ENCODE data around the gene FOCAD.
"Not testable (repeated sequence)": the region's sequence is repeated elsewhere in the genome, so short reads cannot be mapped to it uniquely, and the experiment has no call there.

The FOCAD gene

GRCh38 chr9:20973246-20973947, 289.3 kb downstream of the FOCAD start:
- not testable (repeated sequence) for DNase-seq (ENCODE audit: low spot score)

- not testable (repeated sequence) for DNase-seq (ENCODE audit: low spot score)
Measured at GRCh38 chr9:20974191-20974938, 290.3 kb downstream of the FOCAD start.

- no peak for DNase-seq (ENCODE audit: low spot score)
Measured at GRCh38 chr9:20978249-20978648, 294.2 kb downstream of the FOCAD start.

- no peak for DNase-seq (ENCODE audit: low spot score)
Measured at GRCh38 chr9:20980832-20981455, 296.9 kb downstream of the FOCAD start.

- DNase-seq (ENCODE audit: low spot score): no peak
Measured at GRCh38 chr9:20981486-20981885, 297.4 kb downstream of the FOCAD start.

- no peak for DNase-seq (ENCODE audit: low spot score)
Measured at GRCh38 chr9:20984506-20984905, 300.4 kb downstream of the FOCAD start.

GRCh38 chr9:20985851-20986600, 302.0 kb downstream of the FOCAD start:
- DNase-seq (ENCODE audit: low spot score): no peak

GRCh38 chr9:20987521-20987920, 303.5 kb downstream of the FOCAD start:
- no peak for DNase-seq (ENCODE audit: low spot score)

- no peak for DNase-seq (ENCODE audit: low spot score)
Measured at GRCh38 chr9:20988061-20988460, 304.0 kb downstream of the FOCAD start.

- no peak for DNase-seq (ENCODE audit: low spot score)
Measured at GRCh38 chr9:20988671-20989315, 304.7 kb downstream of the FOCAD start.

GRCh38 chr9:20989923-20990341, 305.9 kb downstream of the FOCAD start:
- no peak for DNase-seq (ENCODE audit: low spot score)

- DNase-seq (ENCODE audit: low spot score): no peak
Measured at GRCh38 chr9:20990867-20991266, 306.8 kb downstream of the FOCAD start.

GRCh38 chr9:20994486-20994885, 310.4 kb downstream of the FOCAD start:
- no peak for DNase-seq (ENCODE audit: low spot score)

- no peak for DNase-seq (ENCODE audit: low spot score)
Measured at GRCh38 chr9:20995616-20996015, 311.6 kb downstream of the FOCAD start.

- DNase-seq (ENCODE audit: low spot score): no peak
Measured at GRCh38 chr9:20996809-20997208, 312.8 kb downstream of the FOCAD start.

- DNase-seq (ENCODE audit: low spot score): peak; percentile 2
Measured at GRCh38 chr9:20997503-20998076, 313.5 kb downstream of the FOCAD start.

GRCh38 chr9:21001581-21001980, 317.5 kb downstream of the FOCAD start:
- peak; percentile 27 for DNase-seq (ENCODE audit: low spot score)

- DNase-seq (ENCODE audit: low spot score): peak; percentile 21
Measured at GRCh38 chr9:21002040-21002439, 318.0 kb downstream of the FOCAD start.

GRCh38 chr9:21015129-21015815, 331.2 kb downstream of the FOCAD start:
- DNase-seq (ENCODE audit: low spot score): no peak

GRCh38 chr9:21015995-21016394, 331.9 kb downstream of the FOCAD start:
- DNase-seq (ENCODE audit: low spot score): no peak

Measured in CD4-positive, alpha-beta T cell treated with Interleukin-2 at 100 ng/mL for 4 hours (primary cell).